NCI-H2029 treated with DMSO at 0.1 percent for 48 hours (cell line): ENCODE data around the gene DIRAS2.
"Not testable (repeated sequence)": the region's sequence is repeated elsewhere in the genome, so short reads cannot be mapped to it uniquely, and the experiment has no call there.

Experiments
- DNase-seq: peaks from one replicate; lab custom pipeline; 2025; lab: John Stamatoyannopoulos, UW

DIRAS2 gene, protein sequence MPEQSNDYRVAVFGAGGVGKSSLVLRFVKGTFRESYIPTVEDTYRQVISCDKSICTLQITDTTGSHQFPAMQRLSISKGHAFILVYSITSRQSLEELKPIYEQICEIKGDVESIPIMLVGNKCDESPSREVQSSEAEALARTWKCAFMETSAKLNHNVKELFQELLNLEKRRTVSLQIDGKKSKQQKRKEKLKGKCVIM

GRCh38 chr9:90642570-90643539, at the start of gene DIRAS2:
Gene DIRAS2, minus strand, starts transcription at chr9:90642824. Its CDS starts 28,997 bp downstream, at chr9:90613827.
- peak; percentile 93 for DNase-seq

DNA sequence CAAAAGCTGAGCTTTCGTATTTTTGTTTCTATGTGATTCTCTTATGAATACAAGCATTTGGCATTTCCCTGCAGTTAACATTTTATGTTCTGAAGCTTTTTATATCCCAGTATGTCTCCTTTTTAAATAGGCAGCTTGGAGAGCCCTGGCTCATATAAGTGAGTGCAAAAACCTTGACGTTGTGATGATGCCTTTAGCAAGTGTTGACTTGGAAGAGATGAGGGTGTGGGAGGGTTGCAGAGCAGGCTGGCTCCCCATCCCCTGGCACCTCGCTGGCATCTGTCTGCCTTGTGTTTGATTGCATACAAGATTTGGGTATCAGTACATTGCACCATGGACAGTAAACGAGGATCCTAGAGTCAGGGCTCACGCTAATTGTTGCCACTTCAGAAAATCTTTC, 42.1 kb upstream of the DIRAS2 start:
- no peak for DNase-seq

- DNase-seq = no peak
Measured at GRCh38 chr9:90684106-90684505, 41.5 kb upstream of the DIRAS2 start.

DNA sequence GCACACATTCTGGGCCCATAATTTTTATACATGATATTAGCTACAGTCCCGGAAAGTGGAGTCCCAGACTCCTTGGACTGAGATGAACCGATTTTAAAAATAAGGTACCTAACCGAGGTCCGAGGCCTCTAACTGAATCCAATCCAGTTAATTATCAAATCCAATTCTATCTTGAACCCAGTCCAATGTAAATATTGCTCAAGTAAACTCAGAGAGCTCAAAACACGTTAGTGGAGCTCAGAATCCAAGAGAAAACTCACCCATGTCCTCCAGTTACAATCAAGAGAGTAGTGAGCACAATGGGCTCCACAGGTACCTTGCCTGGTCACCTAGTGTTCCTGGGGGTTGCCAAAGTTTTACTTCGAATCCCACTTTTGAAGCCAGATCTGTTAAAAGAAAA, 37.9 kb upstream of the DIRAS2 start:
- peak; percentile 52 for DNase-seq

DNA sequence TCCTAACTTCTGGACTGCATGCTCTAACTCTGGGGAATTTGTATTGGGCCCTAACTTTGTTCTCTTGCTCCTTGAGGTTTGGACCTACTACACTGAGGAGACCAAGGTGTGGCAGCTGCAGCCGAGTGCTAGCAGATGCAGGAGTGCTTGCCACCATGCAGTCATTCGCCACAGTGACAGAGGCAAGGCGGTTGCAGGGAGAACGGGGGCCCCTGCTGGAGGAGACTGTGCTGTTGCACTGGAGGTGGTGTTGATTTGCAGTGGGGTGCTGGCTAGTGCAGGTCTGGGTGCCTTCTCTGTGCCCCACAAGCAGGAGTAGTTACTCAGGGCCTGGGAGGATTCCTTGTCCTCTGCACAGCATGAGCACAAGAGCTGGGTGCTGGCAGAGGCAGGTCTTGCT, 22.4 kb upstream of the DIRAS2 start:
- DNase-seq = no peak

- no peak for DNase-seq
Measured at GRCh38 chr9:90659650-90660364, 17.2 kb upstream of the DIRAS2 start.

DNA sequence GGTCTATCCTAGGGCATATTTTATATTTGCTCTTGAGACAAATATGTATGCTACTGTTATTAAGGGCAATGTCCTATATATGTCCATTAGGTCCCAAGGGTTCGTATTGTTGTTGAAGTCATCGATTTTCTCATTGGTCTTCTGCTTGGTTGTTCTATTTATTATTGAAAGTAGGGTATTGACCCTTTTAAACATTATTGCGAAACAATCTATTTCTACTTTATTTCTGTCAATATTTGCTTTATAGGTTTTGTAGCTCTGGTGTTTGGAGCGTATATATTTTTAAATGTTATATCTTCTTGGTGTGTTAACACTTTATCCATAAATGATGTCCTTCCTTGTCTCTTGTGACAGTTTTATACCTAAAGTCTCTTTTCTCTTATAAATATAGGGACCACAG, 16.2 kb upstream of the DIRAS2 start:
- DNase-seq = no peak

GRCh38 chr9:90658181-90658580, 15.6 kb upstream of the DIRAS2 start:
- DNase-seq = no peak

DNA sequence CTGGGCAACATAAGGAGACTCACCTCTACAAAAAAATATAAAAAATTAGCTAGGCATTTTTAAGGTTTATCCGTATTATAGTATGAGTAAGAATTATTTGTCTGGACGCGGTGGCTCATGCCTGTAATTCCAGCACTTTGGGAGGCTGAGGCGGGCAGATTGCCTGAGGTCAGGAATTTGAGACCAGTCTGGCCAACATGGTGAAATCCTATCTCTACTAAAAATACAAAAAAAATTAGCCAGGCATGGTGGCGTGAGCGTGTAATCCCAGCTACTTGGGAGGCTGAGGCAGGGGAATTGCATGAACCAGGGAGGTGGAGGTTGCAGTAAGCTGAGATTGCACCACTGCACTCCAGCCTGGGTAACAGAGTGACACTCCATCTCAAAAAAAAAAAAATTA, 14.3 kb upstream of the DIRAS2 start:
- not testable (repeated sequence) for DNase-seq

DNA sequence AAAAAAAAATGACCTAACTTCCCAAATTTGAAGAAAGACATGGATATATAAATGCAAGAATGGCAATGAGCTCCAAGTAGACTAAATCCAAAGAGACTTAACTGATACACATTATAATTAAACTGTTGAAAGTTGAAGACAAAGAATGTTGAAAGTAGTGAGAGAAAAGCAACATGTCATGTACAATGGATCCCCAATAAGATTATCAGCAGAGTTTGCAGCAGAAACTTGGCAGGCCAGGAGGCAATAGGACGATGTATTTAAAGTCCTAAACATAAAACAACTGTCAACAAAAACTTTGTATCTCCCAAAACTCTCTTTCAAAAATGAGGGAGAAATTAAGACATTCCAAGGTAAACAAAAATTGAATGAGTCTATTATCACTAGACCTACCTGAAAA, 8.6 kb upstream of the DIRAS2 start:
- DNase-seq = no peak

- no peak for DNase-seq
Measured at GRCh38 chr9:90647843-90648242, 5.2 kb upstream of the DIRAS2 start.

DNA sequence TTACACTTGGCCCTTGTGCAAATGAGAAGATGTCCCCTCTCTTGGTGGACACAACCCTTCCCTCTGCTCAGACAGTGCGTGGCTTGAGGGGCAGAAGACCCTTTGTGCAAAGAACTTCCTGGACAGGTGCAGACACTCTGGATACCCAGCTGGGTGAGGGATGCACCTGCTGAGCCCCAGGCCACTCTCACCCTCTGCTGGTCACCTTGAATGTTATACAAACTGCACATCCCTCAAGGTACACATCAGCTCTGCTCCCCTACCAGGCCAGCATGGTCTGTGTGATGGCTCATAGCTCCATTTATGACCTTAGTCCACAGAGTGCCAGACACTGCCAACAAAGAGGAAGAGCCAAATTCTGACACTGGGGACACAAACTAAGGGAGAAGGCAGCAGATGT, 3.1 kb upstream of the DIRAS2 start:
- no peak for DNase-seq

- peak; percentile 35 for DNase-seq
Measured at GRCh38 chr9:90641884-90642487, 638 bp downstream of the DIRAS2 start.

- DNase-seq = no peak
Measured at GRCh38 chr9:90641086-90641485, 1.5 kb downstream of the DIRAS2 start.

DNA sequence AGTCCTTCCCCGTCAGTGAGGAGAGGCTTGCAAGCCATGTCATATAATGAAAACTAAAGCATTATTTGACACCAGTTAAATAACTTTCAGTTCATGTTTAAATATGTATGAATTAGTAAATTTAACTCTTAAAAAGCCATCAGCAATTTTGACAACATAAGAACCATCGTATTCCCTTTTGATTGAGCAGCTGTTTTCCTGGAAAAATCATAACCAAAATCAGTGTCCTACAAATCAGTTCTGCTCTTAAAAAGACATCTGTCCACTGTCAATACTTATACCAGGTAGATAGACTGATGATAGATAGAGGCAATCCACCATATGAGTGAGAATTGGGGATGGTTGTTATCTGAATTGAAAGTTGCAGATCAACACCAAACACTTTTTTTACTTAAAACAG, 2.3 kb downstream of the DIRAS2 start:
- DNase-seq = no peak

DNA sequence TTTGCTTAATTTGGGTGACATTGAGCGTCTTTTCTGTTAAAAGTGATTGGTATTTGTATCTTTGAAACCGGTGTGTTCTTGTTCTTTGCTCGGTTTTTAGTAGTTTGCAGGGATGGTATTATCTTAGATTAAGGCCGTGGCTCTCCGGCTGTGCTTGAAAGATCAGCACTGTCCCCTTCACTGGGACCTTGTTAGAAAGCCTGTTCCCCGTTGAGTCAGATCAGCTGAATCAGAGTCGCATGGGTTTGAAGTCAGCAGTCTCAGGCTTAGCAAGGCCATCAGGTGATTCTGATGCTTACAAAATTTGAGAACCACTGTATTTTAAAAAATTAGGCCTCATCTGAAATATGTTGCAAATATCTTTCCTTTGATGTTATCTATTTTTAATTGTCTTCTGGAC, 5.0 kb downstream of the DIRAS2 start:
- no peak for DNase-seq

DNA sequence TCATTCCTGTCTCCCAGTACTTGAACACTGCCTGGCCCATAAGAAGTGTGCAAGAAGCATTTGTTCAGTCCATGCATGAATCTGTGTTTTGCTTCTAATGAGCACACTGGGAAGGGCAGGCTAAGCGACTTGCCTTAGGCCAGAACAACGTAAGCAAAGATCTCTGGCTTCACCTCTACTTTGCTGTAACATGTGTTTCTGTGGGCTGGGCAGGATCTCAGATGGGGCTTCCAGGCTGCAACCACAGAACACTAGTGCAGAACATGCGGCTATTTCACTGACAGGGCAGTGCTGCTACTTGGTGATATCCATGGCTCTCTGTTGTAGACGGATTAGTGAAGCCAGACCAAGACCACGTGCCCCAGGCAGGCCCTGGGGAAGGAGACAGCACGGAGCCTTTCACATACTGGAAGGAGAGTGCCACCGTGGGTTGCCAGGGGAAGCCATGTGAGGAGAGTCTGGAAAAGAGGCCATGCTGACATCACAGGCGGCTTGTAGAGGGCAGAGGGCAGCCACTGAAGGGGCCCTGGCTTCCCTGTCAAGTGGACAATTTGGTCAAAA, 9.9 kb downstream of the DIRAS2 start:
- no peak for DNase-seq

- DNase-seq = no peak
Measured at GRCh38 chr9:90631964-90632363, 10.7 kb downstream of the DIRAS2 start.

- no peak for DNase-seq
Measured at GRCh38 chr9:90629991-90630390, 12.6 kb downstream of the DIRAS2 start.

GRCh38 chr9:90629354-90629753, 13.3 kb downstream of the DIRAS2 start:
- DNase-seq = no peak

- DNase-seq = no peak
Measured at GRCh38 chr9:90616806-90617205, 25.8 kb downstream of the DIRAS2 start.

GRCh38 chr9:90613502-90613901, 29.1 kb downstream of the DIRAS2 start:
- no peak for DNase-seq
